AG04450 (cell line): ENCODE measurements around the gene ARHGAP44. TPM values are rescaled to one million over a fixed set of nuclear protein-coding genes. Genes with fewer than 3 reads are reported as not detected.

Experiments
- CTCF ChIA-PET: fragments of 300-600, 350-600 bp; formaldehyde crosslinking; extraction: SDS; loops from one replicate; lab custom pipeline; 2022; ENCODE audit warnings: antibody characterized with exemption, inconsistent platforms; lab: Charles Lee
- POLR2A ChIA-PET: fragments of 350-600 bp; formaldehyde crosslinking; extraction: SDS; loops from one replicate; lab custom pipeline; 2021; ENCODE audit warnings: antibody characterized with exemption, inconsistent platforms; lab: Yijun Ruan, JAX
- DNase-seq: peaks from one replicate; pipeline ENCODE4 v3.0.0-alpha.2; 2011; ENCODE audit warnings: low read depth, low spot score
- H3K27ac ChIP-seq: one replicate; pipeline ENCODE4 v1.5.1; 2012; ENCODE audit warnings: low read depth, low read length, control low read depth
- H3K27me3 ChIP-seq: one replicate; pipeline ENCODE4 v1.6.0; 2012; ENCODE audit warnings: low read length; ENCODE audit not compliant: control insufficient read depth, insufficient read depth
- H3K4me3 ChIP-seq: 2 replicates; pipeline ENCODE4 v1.5.1; 2011; ENCODE audit warnings: mild to moderate bottlenecking, low read depth, low read length, control low read depth
- H3K9me3 ChIP-seq: 2 replicates; pipeline ENCODE4 v1.5.1; 2012; ENCODE audit warnings: low read length; ENCODE audit not compliant: control insufficient read depth, insufficient read depth
- polyA plus RNA-seq: library from polyadenylated mRNA; depleted of rRNA; stranded (reverse); fragments of >200 nt; gene quantifications from 2 replicates; pipeline ENCODE4 v1.2.3, GENCODE V29; 2011
- TF ChIP-seq, protein P1 (sequence below): IDR thresholded peaks from 2 replicates; pipeline ENCODE4 v1.5.1; 2011; ENCODE audit warnings: low read depth, low read length, control low read depth, inconsistent platforms

The ARHGAP44 gene
- polyA plus RNA-seq, 1 experiment, result 1.3 TPM

DNA sequence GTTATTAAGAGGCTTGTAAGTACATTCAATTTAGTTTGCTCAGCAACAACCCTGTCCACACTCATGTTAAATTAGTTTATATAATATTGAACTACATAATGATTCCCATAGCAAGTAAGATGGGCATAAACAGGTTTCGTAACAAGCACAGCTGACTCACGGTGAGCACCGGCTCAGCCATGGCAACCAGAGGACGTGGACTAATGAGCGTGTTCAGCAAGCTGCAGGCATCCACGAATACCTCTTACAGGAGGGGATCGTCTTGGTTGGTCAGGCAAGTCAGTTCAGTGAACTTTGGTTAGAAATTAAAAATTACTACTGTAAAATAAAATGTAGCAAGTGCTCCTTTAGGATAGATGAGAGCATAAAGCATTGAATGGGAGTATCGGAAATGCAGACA lies 170.1 kb downstream of the ARHGAP44 start:
- Histone ChIP-seq H3K4me3 (no peak overlapping the region), H3K9me3 (peaks cover 3% of the 10 kb centered on the region; the same call in 1 of the 2 replicates), H3K27me3 (no peaks in the 10 kb centered on the region), H3K27ac (no peak overlapping the region)
- CTCF ChIA-PET, result no interaction called here
- no peak for DNase-seq
- POLR2A ChIA-PET, result no interaction called here
- TF ChIP-seq, protein P1, sequence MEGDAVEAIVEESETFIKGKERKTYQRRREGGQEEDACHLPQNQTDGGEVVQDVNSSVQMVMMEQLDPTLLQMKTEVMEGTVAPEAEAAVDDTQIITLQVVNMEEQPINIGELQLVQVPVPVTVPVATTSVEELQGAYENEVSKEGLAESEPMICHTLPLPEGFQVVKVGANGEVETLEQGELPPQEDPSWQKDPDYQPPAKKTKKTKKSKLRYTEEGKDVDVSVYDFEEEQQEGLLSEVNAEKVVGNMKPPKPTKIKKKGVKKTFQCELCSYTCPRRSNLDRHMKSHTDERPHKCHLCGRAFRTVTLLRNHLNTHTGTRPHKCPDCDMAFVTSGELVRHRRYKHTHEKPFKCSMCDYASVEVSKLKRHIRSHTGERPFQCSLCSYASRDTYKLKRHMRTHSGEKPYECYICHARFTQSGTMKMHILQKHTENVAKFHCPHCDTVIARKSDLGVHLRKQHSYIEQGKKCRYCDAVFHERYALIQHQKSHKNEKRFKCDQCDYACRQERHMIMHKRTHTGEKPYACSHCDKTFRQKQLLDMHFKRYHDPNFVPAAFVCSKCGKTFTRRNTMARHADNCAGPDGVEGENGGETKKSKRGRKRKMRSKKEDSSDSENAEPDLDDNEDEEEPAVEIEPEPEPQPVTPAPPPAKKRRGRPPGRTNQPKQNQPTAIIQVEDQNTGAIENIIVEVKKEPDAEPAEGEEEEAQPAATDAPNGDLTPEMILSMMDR, result no peak

DNA sequence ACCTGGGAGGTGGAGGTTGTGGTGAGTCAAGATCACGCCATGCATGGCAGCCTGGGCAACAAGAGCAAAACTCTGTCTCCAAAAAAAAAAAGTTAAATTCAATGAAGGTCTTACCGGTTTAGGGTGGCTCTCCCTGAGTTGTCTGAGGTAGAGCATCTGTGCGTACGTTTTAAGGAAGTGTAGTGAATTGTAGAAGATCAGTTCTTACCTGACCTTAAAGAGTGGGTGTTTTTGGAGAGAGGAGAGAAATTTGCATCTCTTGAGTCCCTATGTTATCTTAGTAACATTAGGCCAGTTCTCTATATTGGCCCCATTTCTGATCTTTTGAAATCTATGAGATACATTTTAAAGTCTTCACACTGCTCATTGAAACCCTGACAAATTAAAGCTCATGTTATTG lies 172.4 kb downstream of the ARHGAP44 start:
- no peak overlapping the region for H3K27ac ChIP-seq
- peaks cover 3% of the 10 kb centered on the region; the same call in 1 of the 2 replicates for H3K9me3 ChIP-seq
- CTCF ChIA-PET, result interaction anchor here (0.7 kb wide), 1 partner anchor 151 kb away, joined by 3 read pairs; no protein-coding TSS in a partner anchor
- no peak overlapping the region for H3K4me3 ChIP-seq
- H3K27me3 ChIP-seq, result no peaks in the 10 kb centered on the region
- DNase-seq, result no peak
- TF ChIP-seq, protein P1, result no peak
- POLR2A ChIA-PET, result no interaction called here

DNA sequence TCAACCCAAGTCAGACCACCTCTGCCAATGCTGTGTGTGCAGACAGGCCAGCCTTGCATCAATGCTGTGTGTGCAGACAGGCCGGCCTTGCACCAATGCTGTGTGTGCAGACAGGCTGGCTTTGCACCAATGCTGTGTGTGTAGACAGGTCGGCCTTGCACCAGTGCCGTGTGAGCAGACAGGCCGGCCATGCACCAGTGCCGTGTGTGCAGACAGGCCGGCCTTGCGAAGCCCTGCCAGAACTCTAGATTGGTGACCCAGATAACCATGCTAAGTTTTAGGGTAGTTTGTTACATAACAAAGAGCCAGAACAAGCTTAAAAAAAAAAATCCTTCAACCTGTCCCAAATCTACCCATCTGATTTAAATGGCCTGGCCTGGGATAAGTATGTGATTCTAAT lies 174.2 kb downstream of the ARHGAP44 start:
- ChIA-PET POLR2A (no interaction called here), CTCF (no interaction called here)
- H3K27me3 ChIP-seq, result no peaks in the 10 kb centered on the region
- no peak for DNase-seq
- TF ChIP-seq, protein P1, result no peak
- H3K4me3 ChIP-seq, result no peak overlapping the region
- H3K27ac ChIP-seq, result no peak overlapping the region
- peaks cover 2% of the 10 kb centered on the region; the same call in 1 of the 2 replicates for H3K9me3 ChIP-seq

DNA sequence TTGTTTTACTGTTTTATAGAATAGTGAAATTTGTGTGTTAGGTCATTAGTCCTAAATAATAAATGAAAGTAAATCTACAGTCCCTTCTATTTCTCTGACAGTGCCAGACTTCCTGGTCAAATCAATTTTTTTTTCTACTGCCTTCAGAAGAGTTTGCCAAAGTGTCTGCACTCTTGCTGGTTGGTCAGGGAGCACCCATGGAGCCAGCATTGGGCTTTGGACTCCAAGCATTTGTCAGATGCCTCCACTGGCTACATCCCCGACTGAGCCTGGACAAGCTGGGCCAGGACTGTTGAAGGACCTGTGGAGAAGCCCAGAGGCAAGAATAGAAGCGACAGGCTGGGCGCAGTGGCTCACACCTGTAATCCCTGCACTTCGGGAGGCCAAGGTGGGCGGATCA lies 174.9 kb downstream of the ARHGAP44 start:
- POLR2A ChIA-PET, result no interaction called here
- H3K9me3 ChIP-seq, result no peaks in the 10 kb centered on the region; the same call in 1 of the 2 replicates
- no peak overlapping the region for H3K4me3 ChIP-seq
- H3K27ac ChIP-seq, result no peak overlapping the region
- CTCF ChIA-PET, result no interaction called here
- TF ChIP-seq, protein P1, result no peak
- no peaks in the 10 kb centered on the region for H3K27me3 ChIP-seq
- DNase-seq, result no peak

DNA sequence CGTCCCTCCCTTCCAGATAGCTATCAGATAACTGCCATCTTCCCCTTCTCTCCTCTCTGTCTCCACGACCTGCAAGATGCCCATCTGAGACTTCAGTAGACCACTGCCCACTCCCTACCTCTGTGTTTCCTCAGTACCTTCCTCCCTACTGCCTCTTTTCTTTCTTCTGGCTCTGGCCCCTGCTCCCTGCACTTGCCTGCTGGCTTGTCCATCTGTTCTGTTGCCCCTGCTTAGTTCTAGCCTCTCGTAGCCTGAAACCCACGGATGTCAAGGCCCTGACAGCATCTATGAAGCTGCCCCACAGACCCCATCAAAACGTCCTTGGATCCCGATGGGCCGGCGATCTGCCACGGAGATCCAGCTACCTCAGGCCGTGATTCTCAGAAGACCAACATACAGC lies 175.5 kb downstream of the ARHGAP44 start:
- Histone ChIP-seq H3K4me3 (no peak overlapping the region), H3K27ac (no peak overlapping the region), H3K9me3 (no peaks in the 10 kb centered on the region; the same call in 1 of the 2 replicates), H3K27me3 (no peaks in the 10 kb centered on the region)
- TF ChIP-seq, protein P1, result no peak
- ChIA-PET POLR2A (no interaction called here), CTCF (no interaction called here)
- DNase-seq, result no peak
